ENCODE results near the gene CPLX1. TPM values are rescaled to one million over a fixed set of nuclear protein-coding genes. Genes with fewer than 3 reads are reported as not detected.

The CPLX1 gene
- polyA plus RNA-seq, 1 donor (not counting 4 experiments of a cell fraction or from before 2014, with no cell fraction given): 0.04 TPM

DNA sequence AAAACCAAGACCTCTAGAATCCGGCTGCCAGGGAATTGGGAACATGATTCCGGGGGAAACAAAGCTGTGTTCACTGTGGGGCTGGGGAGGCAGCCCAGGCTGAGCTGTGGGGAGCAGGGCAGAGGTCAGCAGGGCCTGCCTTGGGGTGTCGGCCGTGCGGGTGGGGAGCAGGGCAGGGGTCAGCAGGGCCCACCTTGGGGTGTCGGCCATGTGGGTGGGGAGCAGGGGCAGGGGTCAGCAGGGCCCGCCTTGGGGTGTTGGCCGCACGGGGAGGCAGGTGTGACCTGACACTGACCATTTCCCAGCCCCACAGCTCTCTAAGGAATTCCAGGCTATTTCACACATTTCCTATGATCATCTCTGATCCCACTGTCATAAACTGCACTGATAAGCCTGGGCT, 45.6 kb upstream of the CPLX1 start:
- Histone ChIP-seq H3K9me3 (ENCODE audit: control insufficient read depth, low read depth, low read length) (no peaks in the 10 kb centered on the region), H3K27me3 (ENCODE audit: control insufficient read depth, extremely low read depth, insufficient read depth, low read length) (no peaks in the 10 kb centered on the region)

DNA sequence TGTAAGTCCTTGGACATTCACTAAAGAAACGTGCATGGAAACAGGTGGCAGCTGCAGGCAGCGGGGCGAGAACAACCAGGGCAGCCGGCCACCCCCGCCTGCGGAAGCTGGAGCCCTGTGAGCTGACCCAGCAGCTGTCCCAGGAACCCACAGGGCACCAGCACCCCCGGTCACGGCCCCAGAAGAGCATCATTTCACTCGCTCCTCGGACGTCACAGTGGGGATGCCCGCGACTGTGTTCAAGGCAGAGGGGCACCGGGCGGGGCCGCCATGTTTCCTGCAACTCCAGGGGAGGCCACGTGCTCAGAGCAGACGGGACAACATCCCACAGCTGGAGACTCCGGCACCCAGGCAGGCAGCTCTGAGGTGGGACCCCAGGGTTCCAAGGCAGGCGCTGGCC, 45.0 kb upstream of the CPLX1 start:
- DNase-seq (ENCODE audit: low read depth, low spot score) (no peak), FAIRE-seq (no peak)
- Histone ChIP-seq H3K27me3 (ENCODE audit: control insufficient read depth, extremely low read depth, insufficient read depth, low read length) (no peaks in the 10 kb centered on the region), H3K9me3 (ENCODE audit: control insufficient read depth, low read depth, low read length) (no peaks in the 10 kb centered on the region), H3K4me2 (ENCODE audit: control insufficient read depth, extremely low read depth, insufficient read depth, low read depth, low read length) (no peak overlapping the region), H4K20me1 (ENCODE audit: control insufficient read depth, extremely low read depth, insufficient read depth, low read length) (no peaks in the 10 kb centered on the region), H2AFZ (ENCODE audit: control insufficient read depth, low read length) (no peak overlapping the region), H3K9ac (ENCODE audit: control insufficient read depth, extremely low read depth, insufficient read depth, low read length) (no peak overlapping the region), H3K36me3 (ENCODE audit: control insufficient read depth in 2 of 2, extremely low read depth in 1 of 2, insufficient read depth in 2 of 2, low read length in 2 of 2) (peaks cover 19 to 25% of the 10 kb centered on the region in 2 experiments), H3K4me3 (ENCODE audit: control insufficient read depth in 2 of 3, extremely low read depth in 1 of 3, insufficient read depth in 2 of 3, low read depth in 1 of 3, low read length in 3 of 3) (no peak overlapping the region), H3K27ac (ENCODE audit: control insufficient read depth, insufficient read depth, low read length) (no peak overlapping the region), H3K9me1 (ENCODE audit: control insufficient read depth, extremely low read depth, insufficient read depth, low read length) (no peaks in the 10 kb centered on the region), H3K79me2 (ENCODE audit: control insufficient read depth, insufficient read depth, low read length) (no peaks in the 10 kb centered on the region), H3K4me1 (ENCODE audit: control insufficient read depth, extremely low read depth, insufficient read depth, low read length) (no peaks in the 10 kb centered on the region)
- TF ChIP-seq, protein P1, sequence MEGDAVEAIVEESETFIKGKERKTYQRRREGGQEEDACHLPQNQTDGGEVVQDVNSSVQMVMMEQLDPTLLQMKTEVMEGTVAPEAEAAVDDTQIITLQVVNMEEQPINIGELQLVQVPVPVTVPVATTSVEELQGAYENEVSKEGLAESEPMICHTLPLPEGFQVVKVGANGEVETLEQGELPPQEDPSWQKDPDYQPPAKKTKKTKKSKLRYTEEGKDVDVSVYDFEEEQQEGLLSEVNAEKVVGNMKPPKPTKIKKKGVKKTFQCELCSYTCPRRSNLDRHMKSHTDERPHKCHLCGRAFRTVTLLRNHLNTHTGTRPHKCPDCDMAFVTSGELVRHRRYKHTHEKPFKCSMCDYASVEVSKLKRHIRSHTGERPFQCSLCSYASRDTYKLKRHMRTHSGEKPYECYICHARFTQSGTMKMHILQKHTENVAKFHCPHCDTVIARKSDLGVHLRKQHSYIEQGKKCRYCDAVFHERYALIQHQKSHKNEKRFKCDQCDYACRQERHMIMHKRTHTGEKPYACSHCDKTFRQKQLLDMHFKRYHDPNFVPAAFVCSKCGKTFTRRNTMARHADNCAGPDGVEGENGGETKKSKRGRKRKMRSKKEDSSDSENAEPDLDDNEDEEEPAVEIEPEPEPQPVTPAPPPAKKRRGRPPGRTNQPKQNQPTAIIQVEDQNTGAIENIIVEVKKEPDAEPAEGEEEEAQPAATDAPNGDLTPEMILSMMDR (optimal IDR thresholded peaks at IDR 0.05 in 1 of 3, IDR thresholded peaks at IDR 0.05 in 1 of 3, conservative IDR thresholded peaks at IDR 0.05 in 1 of 3; ENCODE audit: extremely low read depth in 1 of 3, insufficient read depth in 2 of 3, low read length in 3 of 3): no peak
- TF ChIP-seq EZH2 (IDR thresholded peaks at IDR 0.05; ENCODE audit: low read length): no peak
- dilution Hi-C loops (cut with MboI; ENCODE audit: extremely low pct_ligation_motif_present, low sequenced_read_pairs): no loop called here

More for the DNA sequence above, 45.6 kb upstream of the CPLX1 start:
- no peak overlapping the region for H3K27ac ChIP-seq (ENCODE audit: control insufficient read depth, insufficient read depth, low read length)
- no peak overlapping the region for H3K4me3 ChIP-seq (ENCODE audit: control insufficient read depth in 2 of 3, extremely low read depth in 1 of 3, insufficient read depth in 2 of 3, low read depth in 1 of 3, low read length in 3 of 3)
- peaks cover 25 to 27% of the 10 kb centered on the region in 2 experiments for H3K36me3 ChIP-seq (ENCODE audit: control insufficient read depth in 2 of 2, extremely low read depth in 1 of 2, insufficient read depth in 2 of 2, low read length in 2 of 2)
- FAIRE-seq (no peak), DNase-seq (ENCODE audit: low read depth, low spot score) (no peak)
- TF ChIP-seq, protein P1 (optimal IDR thresholded peaks at IDR 0.05 in 1 of 3, IDR thresholded peaks at IDR 0.05 in 1 of 3, conservative IDR thresholded peaks at IDR 0.05 in 1 of 3; ENCODE audit: extremely low read depth in 1 of 3, insufficient read depth in 2 of 3, low read length in 3 of 3): no peak
- TF ChIP-seq EZH2 (IDR thresholded peaks at IDR 0.05; ENCODE audit: low read length): no peak
- H3K4me1 ChIP-seq (ENCODE audit: control insufficient read depth, extremely low read depth, insufficient read depth, low read length): no peaks in the 10 kb centered on the region
- no peaks in the 10 kb centered on the region for H4K20me1 ChIP-seq (ENCODE audit: control insufficient read depth, extremely low read depth, insufficient read depth, low read length)
- H3K9ac ChIP-seq (ENCODE audit: control insufficient read depth, extremely low read depth, insufficient read depth, low read length): no peak overlapping the region
- H3K4me2 ChIP-seq (ENCODE audit: control insufficient read depth, extremely low read depth, insufficient read depth, low read depth, low read length): no peak overlapping the region
- H3K79me2 ChIP-seq (ENCODE audit: control insufficient read depth, insufficient read depth, low read length): no peaks in the 10 kb centered on the region
- no peak overlapping the region for H2AFZ ChIP-seq (ENCODE audit: control insufficient read depth, low read length)
- dilution Hi-C loops (cut with MboI; ENCODE audit: extremely low pct_ligation_motif_present, low sequenced_read_pairs): no loop called here
- H3K9me1 ChIP-seq (ENCODE audit: control insufficient read depth, extremely low read depth, insufficient read depth, low read length): no peaks in the 10 kb centered on the region

Measured in keratinocyte (primary cell).